KG1 (cell line): Measurements from ENCODE around the gene ALDH4A1.
"Not testable (repeated sequence)": the region's sequence is repeated elsewhere in the genome, so short reads cannot be mapped to it uniquely, and the experiment has no call there.

Source experiments
- DNase-seq: peaks from one replicate; lab custom pipeline; 2025; lab: John Stamatoyannopoulos, UW

The ALDH4A1 gene

GRCh38 chr1:18900303-18900841, 2.0 kb downstream of the ALDH4A1 start:
- no peak for DNase-seq

GRCh38 chr1:18899363-18900049, 2.8 kb downstream of the ALDH4A1 start:
- DNase-seq: no peak

DNA sequence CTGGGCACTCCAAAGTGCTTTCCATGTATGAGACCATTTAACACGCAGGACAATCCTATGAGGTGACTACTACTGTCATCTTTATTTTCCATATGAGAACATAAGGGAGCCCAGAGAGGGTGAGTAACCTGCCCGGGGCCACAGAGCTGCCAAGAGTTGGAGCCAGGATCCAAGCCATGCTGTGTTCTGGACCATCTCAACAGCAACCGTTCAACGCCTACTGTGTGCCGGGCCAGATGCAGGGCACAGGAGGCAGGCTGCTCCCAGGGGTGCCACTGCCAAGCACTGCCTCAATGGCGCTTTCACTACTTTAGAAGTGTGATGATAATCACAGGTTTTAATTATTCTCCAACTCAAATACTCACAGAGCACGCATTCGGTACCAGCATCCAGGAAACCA, 3.8 kb downstream of the ALDH4A1 start:
- no peak for DNase-seq

DNA sequence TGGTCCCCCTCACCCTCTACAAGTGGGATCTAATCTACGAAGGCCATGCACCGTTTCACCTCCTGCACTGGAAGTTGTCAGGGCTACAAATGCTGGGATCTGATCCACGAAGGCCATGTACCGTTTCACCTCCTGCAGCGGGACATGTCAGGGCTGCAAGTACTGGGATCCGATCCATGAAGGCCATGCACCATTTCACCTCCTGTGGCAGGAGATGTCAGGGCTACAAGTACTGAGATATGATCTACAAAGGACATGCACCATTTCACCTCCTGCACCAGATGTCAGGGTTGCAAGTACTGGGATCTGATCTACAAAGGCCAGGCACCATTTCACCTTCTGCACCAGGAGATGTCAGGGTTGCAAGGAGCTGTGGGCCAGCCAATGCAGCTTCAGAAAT, 7.0 kb downstream of the ALDH4A1 start:
- no peak for DNase-seq

- DNase-seq: no peak
These were observed 9.2 kb downstream of the ALDH4A1 start for GRCh38 chr1:18893120-18893519.

DNA sequence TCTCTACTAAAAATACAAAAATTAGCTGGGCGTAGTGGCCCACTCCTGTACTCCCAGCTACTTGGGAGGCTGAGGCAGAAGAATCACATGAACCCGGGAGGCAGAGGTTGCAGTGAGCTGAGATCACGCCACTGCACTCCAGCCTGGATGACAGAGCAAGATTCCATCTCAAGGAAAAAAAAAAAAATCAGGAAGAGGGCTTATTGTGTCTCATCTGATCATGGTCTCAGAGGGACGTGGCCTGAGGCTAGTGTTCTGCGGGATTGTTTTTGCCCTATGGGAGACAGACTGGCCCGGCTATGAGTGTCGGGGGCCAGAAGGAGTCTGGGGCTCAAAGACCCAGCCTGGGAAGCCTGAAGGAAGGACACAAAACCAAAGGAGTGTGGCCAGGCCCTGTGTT, 10.5 kb downstream of the ALDH4A1 start:
- DNase-seq: not testable (repeated sequence)

DNA sequence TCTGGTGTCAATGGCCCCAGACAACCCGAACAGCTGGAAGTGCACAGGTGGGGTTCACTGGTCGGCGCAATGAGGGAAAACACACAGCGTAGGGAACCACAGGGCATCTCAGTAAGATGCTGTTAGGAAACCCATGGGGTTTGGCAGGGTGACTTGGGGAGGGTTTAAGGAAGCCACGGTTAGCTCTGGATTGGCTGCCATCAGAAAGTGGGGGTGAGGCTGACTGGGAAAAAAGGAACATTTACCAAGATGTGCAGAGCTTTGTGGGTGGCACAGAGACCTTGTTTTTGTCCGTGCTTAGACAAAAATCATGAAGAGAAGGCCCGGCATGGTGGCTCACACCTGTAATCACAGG, 11.0 kb downstream of the ALDH4A1 start:
- no peak for DNase-seq

DNA sequence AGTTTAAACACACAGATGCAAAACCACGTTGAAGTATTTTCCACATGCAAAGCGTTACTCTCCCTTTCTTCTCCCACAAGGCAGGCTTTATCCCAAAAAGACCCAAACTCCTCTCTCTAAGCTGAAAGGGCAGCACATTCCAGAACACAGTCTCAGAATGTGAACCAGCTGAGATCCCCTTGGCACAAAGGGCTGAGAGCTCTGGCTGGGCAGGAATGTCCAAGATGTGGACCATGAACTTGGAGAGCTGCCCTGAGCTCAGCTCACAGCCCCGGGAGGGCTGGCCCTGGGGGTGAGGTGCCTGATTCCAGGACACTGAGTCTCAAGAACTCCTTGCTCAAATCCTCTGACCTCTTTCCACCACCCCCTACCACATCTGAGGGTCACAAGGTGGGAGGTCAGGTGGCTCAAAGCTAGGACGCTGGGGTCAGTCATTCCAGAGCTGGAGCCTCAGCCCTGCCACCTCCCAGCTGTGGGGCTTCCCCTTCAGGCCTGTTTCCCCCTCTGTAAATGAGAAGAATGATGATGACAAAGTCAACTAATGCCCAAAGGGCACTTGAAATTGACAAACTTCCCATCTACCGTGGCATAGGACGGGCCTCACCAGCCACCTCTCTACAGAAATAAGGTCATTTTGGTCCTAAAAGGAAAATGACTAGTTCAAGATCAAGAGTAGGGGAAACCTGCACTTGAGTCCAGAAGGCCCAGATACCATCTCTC, 11.5 kb downstream of the ALDH4A1 start:
- no peak for DNase-seq

DNA sequence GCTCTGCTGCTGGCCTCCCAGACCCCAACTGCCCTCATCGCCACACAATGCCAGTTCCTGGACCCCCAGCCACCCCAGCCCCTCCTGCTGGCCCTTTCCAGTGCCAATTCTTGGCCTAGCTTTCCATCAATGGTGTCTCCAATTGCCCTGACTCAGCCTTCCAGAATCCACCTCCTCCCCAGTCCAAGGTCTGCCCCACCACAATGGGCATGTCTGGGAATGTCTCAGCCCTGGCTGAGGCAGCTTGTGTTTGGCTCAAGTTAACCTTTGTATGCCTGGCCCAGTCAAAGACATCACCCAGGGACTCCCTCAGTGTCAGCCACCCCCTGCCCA, 16.4 kb downstream of the ALDH4A1 start:
- DNase-seq: no peak

GRCh38 chr1:18885311-18886002, 16.9 kb downstream of the ALDH4A1 start:
- DNase-seq: no peak

DNA sequence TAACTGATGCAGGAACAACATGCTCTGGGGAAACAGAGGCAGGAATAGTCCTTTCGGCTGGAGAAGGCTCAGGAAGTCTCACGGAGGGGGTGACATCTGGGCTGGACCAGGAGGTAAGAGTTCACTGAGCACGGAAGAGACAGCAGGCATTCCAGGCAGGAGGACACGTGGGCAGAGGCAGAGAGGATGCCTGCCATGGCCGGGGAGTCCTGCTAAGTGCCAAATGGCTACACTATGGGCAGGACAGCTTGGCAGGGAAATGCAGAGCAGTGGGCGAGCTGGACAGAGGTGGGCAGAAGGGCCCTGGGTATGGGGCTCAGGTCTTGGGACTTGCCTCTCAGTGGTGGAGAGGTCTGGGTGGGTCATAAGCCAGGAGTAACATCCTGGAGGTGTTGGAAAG, 17.6 kb downstream of the ALDH4A1 start:
- DNase-seq: no peak

GRCh38 chr1:18884419-18884717, 18.0 kb downstream of the ALDH4A1 start:
- no peak for DNase-seq

- DNase-seq: peak; percentile 10
These were observed 18.5 kb downstream of the ALDH4A1 start for GRCh38 chr1:18883636-18884418.

- DNase-seq: no peak
These were observed 19.3 kb downstream of the ALDH4A1 start for GRCh38 chr1:18883079-18883478.

DNA sequence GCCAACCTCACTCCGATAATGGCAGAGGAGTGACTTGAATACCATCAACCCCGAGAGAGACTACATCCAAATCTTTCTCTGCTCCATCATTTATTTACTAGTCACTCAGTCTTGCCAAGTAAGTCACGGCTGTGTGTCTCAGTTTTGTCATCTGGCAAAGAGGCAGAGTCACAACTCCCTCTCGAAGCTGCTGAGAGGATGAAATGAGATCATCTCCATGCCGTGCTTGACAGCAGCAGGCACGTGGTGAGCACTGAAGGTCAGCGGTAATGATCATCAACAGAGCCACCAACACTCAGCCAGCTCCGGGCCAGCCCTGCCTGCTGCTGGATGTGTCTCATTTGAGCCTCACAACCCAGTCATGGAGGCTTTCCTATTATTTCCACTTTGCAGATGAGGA, 19.9 kb downstream of the ALDH4A1 start:
- DNase-seq: no peak

DNA sequence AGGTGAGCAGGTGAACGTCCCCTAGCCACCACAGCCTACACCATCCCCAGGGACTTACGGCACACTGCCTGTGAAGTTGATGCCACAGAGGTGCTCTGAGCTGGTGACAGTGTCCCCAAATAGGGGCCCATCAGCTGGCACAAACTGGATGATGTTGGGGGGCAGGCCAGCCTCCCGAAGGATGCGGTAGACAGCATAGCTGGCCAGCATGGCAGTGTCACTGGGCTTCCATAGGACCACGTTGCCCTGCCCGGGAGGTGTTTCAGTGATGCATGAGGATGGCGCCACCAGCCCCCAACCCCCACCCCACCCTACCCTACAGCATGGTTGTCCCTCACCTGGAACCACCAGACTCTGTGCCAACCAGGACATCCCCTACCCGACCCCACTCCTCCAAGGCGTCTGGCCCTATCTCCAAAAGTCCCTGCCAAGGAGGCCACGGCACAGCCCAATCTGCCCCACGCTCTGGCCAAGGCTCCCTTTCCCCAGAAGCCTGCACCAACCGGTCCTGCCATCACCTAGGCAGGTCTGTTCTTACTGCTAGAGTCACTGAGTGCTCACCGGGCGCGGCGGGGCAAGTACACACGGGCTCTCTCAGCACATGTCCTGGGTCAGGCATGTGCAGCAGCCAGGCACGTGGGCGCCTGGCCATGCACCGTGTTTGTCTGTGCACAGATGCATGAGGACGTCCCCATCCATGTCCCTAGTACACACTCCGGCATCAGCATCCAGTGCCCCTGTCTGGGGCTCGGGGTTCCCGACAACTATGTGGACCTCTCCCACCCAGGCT, 20.5 kb downstream of the ALDH4A1 start:
- DNase-seq: no peak

DNA sequence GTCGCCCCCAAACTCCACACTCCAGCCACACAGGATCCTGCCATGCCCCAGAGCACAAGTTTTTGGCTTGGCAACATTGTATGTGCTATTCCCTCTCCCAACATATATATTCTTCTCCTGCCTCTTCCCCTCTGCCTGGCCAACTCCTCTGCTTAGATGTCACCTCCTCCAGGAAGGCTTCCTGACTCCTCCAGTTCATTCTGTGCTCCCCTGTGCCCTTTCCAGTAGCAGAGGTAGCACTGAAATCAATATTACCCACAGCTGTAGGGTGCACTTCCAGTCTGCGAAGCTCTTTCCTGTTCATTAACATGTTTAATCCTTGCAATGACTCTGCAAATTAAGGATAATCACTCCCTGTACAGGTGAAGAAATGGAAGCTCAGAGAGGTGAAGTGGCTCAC, 21.2 kb downstream of the ALDH4A1 start:
- DNase-seq: no peak

DNA sequence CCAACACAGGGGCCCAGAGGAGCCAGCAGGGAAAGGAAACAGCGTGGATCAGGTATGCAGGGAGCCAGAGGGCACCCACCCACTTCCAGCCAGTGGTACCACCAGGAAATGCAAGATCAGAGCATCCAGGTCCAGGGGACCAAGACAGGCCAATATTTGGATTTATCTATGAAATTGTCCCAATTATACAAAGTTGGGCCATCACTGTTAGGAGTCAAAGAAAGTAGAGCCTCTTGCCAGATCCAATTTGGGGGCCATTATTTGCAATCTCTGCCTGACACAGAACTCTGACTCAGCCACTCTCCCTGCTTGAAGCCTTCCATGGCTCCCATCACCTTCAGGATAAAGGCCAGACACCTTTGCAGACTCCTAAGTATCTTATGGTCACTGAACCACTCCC, 21.8 kb downstream of the ALDH4A1 start:
- no peak for DNase-seq

- no peak for DNase-seq
These were observed 22.5 kb downstream of the ALDH4A1 start for GRCh38 chr1:18879791-18880309.

- DNase-seq: no peak
These were observed 23.1 kb downstream of the ALDH4A1 start for GRCh38 chr1:18879215-18879790.

DNA sequence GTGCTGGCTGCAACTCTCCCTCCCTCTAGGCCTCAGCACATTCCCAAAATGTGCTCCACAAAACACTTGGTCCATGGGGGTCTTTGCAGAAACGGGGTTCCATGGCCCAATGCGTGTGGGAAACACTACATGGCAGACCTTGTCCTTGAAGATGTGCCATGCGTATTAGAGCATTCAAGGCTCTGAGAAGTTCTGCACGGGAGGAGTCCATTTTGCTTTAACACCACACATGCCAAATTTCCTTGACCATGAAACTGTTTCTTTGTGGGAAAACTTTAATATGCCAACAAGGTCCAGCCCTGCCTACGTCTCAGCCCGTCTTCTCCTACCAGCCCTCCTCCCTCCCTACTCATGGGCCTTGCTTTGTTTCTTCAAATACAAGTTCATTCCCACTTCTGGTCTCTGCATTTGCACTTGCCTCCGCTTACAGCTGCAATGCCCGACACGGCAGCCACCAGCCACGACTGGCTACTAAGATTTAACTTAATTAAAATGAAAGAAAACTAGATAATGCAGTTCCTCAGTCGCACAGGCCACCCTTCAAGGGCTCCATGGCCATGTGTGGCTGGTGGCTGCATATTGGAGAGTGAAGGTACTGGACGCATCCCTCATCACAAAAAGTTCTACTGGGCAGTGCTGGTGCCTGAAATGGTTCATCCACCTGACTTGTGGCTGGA, 23.7 kb downstream of the ALDH4A1 start:
- no peak for DNase-seq
